Measurements from ENCODE around the gene MLIP.
"Not testable (repeated sequence)": the region's sequence is repeated elsewhere in the genome, so short reads cannot be mapped to it uniquely, and the experiment has no call there.

Gene MLIP

DNA sequence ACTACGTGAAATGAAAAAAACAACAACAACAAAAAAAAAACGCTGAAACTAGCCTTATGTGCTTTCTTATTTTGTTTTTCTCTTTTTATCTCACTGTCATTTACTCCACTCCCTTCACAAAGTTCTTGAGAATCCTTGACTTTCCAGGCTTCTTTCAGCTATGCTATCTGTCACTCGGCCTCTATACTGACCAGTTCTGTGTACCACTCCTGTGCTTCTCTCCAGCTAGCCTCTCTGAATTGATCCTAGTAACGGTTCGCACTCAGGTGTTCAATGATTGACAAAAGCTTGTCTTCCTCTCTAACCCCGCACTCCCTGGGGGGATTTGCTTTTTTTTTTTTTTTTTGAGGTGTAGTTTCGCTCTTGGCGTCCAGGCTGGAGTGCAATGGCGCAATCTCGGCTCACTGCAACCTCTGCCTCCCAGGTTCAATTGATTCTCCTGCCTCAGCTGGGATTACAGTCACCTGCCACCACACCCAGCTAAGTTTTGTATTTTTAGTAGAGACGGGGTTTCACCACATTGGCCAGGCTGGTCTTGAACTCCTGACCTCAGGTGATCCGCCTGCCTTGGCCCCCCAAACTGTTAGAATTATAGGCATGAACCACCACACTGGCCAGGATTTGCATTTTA lies 31.8 kb downstream of the MLIP start:
- no peak overlapping the region for H3K4me3 ChIP-seq (ENCODE audit: low read length)
- TF ChIP-seq ZNF274 (IDR thresholded peaks at IDR 0.05; ENCODE audit: low read depth, low read length): no peak

GRCh38 chr6:54151861-54152260 lies 40.6 kb downstream of the MLIP start:
- TF ChIP-seq ZNF274 (IDR thresholded peaks at IDR 0.05; ENCODE audit: low read depth, low read length): no peak
- H3K4me3 ChIP-seq (ENCODE audit: low read length): no peak overlapping the region

- TF ChIP-seq ZNF274 (IDR thresholded peaks at IDR 0.05; ENCODE audit: low read depth, low read length): no peak
- no peak overlapping the region for H3K4me3 ChIP-seq (ENCODE audit: low read length)
Measured at GRCh38 chr6:54156650-54157250, 45.5 kb downstream of the MLIP start.

- H3K4me3 ChIP-seq (ENCODE audit: low read length): no peak overlapping the region
- TF ChIP-seq ZNF274 (IDR thresholded peaks at IDR 0.05; ENCODE audit: low read depth, low read length): no peak
Measured at GRCh38 chr6:54157405-54157804, 46.2 kb downstream of the MLIP start.

DNA sequence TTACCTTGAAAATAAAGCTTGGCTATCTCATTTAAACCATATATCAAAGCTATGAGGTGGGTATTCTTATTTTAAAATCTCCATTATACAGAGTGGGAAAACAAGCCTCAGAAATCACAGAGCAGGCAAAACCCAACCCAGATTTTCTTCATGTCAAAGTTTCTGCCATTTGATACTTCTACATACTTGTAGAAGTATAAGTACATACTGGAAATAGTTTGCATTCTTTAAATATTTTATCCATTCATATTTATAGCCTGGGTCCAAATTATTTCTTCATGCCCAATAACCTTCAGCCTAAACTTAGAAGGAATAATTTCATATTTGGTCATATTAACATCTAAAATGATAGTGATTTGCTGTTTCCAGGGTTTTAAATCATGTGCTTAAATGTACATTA lies 61.8 kb downstream of the MLIP start:
- no peak for TF ChIP-seq ZNF274 (IDR thresholded peaks at IDR 0.05; ENCODE audit: low read depth, low read length)
- no peak overlapping the region for H3K4me3 ChIP-seq (ENCODE audit: low read length)

GRCh38 chr6:54179152-54179551 lies 67.9 kb downstream of the MLIP start:
- TF ChIP-seq ZNF274 (IDR thresholded peaks at IDR 0.05; ENCODE audit: low read depth, low read length): no peak
- no peak overlapping the region for H3K4me3 ChIP-seq (ENCODE audit: low read length)

DNA sequence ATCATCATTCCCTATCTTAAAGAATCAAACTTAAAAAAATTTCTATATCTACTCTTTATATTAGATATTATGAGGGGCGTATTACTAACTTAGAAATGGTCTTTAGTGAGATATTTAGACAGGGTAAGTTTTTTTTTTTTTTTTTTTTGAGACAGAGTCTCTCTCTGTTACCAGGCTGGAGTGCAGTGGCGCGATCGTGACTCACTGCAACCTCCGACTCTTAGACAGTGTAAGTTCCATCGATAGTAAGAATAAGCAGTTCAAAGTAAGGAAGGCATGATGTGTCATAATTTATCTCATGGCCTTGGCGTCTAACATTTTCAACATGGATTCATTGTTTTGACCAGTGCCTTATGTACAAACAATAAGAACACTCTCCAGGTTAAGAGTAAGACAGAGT lies 72.4 kb downstream of the MLIP start:
- H3K4me3 ChIP-seq (ENCODE audit: low read length): no peak overlapping the region
- no peak for TF ChIP-seq ZNF274 (IDR thresholded peaks at IDR 0.05; ENCODE audit: low read depth, low read length)

DNA sequence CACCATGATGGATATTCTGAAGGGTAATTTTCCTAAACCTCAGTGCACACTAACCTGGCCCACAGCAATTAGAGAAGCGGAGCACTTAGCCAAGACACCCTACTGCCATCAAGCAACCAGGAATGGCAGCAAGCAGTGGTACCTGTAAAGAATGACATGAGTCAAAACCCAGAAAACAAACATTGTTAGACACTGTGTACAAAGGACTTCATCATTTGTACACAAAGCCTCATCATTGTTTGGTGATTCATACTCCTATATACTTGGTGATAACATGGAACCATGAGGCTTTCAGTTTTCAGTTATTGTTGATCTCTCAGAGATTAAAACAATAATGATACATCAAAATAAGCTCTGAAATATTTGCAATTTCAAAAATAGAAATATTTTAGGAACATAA lies 74.6 kb downstream of the MLIP start:
- no peak for TF ChIP-seq ZNF274 (IDR thresholded peaks at IDR 0.05; ENCODE audit: low read depth, low read length)
- H3K4me3 ChIP-seq (ENCODE audit: low read length): no peak overlapping the region

GRCh38 chr6:54188846-54189245 lies 77.6 kb downstream of the MLIP start:
- TF ChIP-seq ZNF274 (IDR thresholded peaks at IDR 0.05; ENCODE audit: low read depth, low read length): no peak
- H3K4me3 ChIP-seq (ENCODE audit: low read length): no peak overlapping the region

DNA sequence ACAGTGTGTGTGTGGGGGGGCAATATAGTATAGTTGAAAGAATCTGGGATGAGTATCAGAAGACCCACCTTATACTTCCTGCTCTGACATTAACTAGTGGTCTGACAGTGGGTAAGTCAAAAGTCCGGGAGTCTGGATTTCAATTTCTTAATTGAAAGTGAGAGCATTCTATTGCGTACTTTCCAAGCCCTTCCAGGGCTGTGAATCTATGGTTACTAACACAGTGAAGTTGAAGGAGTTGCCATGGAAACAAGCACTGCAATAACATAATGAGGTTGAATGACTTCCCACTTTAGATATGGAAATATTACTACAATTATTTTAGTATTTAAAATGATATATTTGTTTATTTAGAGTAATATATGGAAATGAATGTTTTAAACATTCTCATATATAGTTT lies 80.2 kb downstream of the MLIP start:
- no peak for TF ChIP-seq ZNF274 (IDR thresholded peaks at IDR 0.05; ENCODE audit: low read depth, low read length)
- H3K4me3 ChIP-seq (ENCODE audit: low read length): no peak overlapping the region

GRCh38 chr6:54192993-54193392 lies 81.8 kb downstream of the MLIP start:
- H3K4me3 ChIP-seq (ENCODE audit: low read length): no peak overlapping the region
- no peak for TF ChIP-seq ZNF274 (IDR thresholded peaks at IDR 0.05; ENCODE audit: low read depth, low read length)

GRCh38 chr6:54193560-54193959 lies 82.3 kb downstream of the MLIP start:
- TF ChIP-seq ZNF274 (IDR thresholded peaks at IDR 0.05; ENCODE audit: low read depth, low read length): no peak
- no peak overlapping the region for H3K4me3 ChIP-seq (ENCODE audit: low read length)

- no peak for TF ChIP-seq ZNF274 (IDR thresholded peaks at IDR 0.05; ENCODE audit: low read depth, low read length)
- H3K4me3 ChIP-seq (ENCODE audit: low read length): no peak overlapping the region
Measured at GRCh38 chr6:54194067-54194466, 82.8 kb downstream of the MLIP start.

- no peak for TF ChIP-seq ZNF274 (IDR thresholded peaks at IDR 0.05; ENCODE audit: low read depth, low read length)
- no peak overlapping the region for H3K4me3 ChIP-seq (ENCODE audit: low read length)
Measured at GRCh38 chr6:54195637-54196036, 84.4 kb downstream of the MLIP start.

DNA sequence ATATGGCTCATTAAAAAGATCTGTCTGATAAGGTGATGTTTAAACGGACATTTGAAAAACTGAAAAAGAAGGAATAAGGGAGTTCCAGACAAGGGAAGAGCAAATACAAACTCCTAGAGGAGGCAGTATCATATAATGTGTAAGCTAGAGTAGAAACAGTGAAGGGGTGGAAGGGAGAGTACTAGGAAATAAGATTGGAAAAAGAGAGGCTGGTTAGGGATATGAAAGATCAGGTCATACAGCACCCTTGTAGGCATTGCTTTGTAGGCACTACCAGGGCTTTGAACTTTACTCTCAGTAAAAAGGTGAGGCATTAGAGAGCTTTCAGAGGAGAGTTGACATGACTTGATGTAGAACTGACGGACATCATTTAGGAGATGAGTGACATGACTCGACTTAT lies 85.7 kb downstream of the MLIP start:
- no peak for TF ChIP-seq ZNF274 (IDR thresholded peaks at IDR 0.05; ENCODE audit: low read depth, low read length)
- H3K4me3 ChIP-seq (ENCODE audit: low read length): no peak overlapping the region

- TF ChIP-seq ZNF274 (IDR thresholded peaks at IDR 0.05; ENCODE audit: low read depth, low read length): no peak
- H3K4me3 ChIP-seq (ENCODE audit: low read length): no peak overlapping the region
Measured at GRCh38 chr6:54198134-54198533, 86.9 kb downstream of the MLIP start.

GRCh38 chr6:54203474-54204035 lies 92.3 kb downstream of the MLIP start:
- not testable (repeated sequence) for H3K4me3 ChIP-seq (ENCODE audit: low read length)

All from GM08714 (cell line).